Keratinocyte (primary cell): Measurements from ENCODE around the gene KLK15.

ENCODE experiments used
- CTCF ChIP-seq, 3 experiments: IDR thresholded peaks in 1 of 3; conservative IDR thresholded peaks in 1 of 3; optimal IDR thresholded peaks in 1 of 3; 2 replicates in 2 of 3; 3 replicates in 1 of 3; pipeline versions ENCODE3 to v1.5.1; 2011; ENCODE audit warnings: low read length in 3 of 3, mild to moderate bottlenecking in 3 of 3, moderate library complexity in 2 of 3, control low read depth in 1 of 3, inconsistent platforms in 1 of 3; ENCODE audit not compliant: insufficient read depth in 2 of 3; ENCODE audit errors: extremely low read depth in 1 of 3
- EZH2 ChIP-seq: IDR thresholded peaks from one replicate; pipeline ENCODE4 v1.6.1; 2012; ENCODE audit warnings: inconsistent platforms, mild to moderate bottlenecking, low read length, moderate library complexity

DNA sequence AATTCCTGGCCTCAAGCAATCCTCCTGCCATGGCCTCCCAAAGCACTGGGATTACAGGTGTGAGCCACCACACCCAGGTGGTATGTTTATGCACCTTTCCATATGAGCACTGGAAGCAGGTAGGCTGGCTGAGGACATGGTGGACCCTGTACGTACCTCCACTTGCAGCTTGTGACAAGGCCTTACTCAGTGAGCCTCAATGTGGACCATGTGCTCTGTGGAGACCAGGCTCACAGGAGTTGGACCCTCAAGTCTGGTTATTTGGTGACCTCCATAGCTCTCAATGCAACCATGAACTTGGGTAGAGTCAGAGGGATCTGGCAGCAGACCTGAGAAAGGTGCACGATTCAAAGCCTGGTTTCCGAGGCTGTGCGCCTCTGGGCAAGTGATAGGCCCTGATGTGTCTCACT lies 37.7 kb downstream of the KLK15 start:
- no peak for TF ChIP-seq CTCF (optimal IDR thresholded peaks at IDR 0.05 in 1 of 3, IDR thresholded peaks at IDR 0.05 in 1 of 3, conservative IDR thresholded peaks at IDR 0.05 in 1 of 3; ENCODE audit: extremely low read depth in 1 of 3, insufficient read depth in 2 of 3, low read length in 3 of 3)
- TF ChIP-seq EZH2: no peak
